ENCODE results near the gene POGK. TPM values are rescaled to one million over a fixed set of nuclear protein-coding genes. Genes with fewer than 3 reads are reported as not detected.

Gene POGK
- total and polyA plus RNA-seq, 2 experiments from 2014 or later, result 10.9 to 31.4 TPM

- peak overlapping the region; percentile 87 for H3K4me3 ChIP-seq
- peaks cover 41% of the 10 kb centered on the region for H3K36me3 ChIP-seq (ENCODE audit: insufficient read depth)
- peaks cover 56% of the 10 kb centered on the region for H3K36me3 Mint-ChIP-seq (ENCODE audit: low read depth)
- TF ChIP-seq ZNF331 (CRISPR knock-in tag; IDR thresholded peaks at IDR 0.05; ENCODE audit: low read depth), result no peak
- TF ChIP-seq ZNF114 (CRISPR knock-in tag; IDR thresholded peaks at IDR 0.05), result no peak
- TF ChIP-seq, protein P1, sequence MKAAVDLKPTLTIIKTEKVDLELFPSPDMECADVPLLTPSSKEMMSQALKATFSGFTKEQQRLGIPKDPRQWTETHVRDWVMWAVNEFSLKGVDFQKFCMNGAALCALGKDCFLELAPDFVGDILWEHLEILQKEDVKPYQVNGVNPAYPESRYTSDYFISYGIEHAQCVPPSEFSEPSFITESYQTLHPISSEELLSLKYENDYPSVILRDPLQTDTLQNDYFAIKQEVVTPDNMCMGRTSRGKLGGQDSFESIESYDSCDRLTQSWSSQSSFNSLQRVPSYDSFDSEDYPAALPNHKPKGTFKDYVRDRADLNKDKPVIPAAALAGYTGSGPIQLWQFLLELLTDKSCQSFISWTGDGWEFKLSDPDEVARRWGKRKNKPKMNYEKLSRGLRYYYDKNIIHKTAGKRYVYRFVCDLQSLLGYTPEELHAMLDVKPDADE (IDR thresholded peaks at IDR 0.05), result no peak
- no peak for TF ChIP-seq POLR2AphosphoS5 (IDR thresholded peaks at IDR 0.05; ENCODE audit: low read depth)
- no peak for TF ChIP-seq STAT1 (IDR thresholded peaks at IDR 0.05; ENCODE audit: unreplicated experiment)
- no peak for TF ChIP-seq CTCF (conservative IDR thresholded peaks at IDR 0.05; ENCODE audit: low read depth in 2 of 2)
- TF ChIP-seq JUNB (IDR thresholded peaks at IDR 0.05; ENCODE audit: unreplicated experiment), result no peak
- no peak for TF ChIP-seq ZNF462 (CRISPR knock-in tag; IDR thresholded peaks at IDR 0.05)
- TF ChIP-seq EZH2phosphoT487 (IDR thresholded peaks at IDR 0.05; ENCODE audit: unreplicated experiment), result no peak
- TF ChIP-seq CREB1 (CRISPR knock-in tag; IDR thresholded peaks at IDR 0.05; ENCODE audit: low read depth), result no peak
- TF ChIP-seq, protein P2, sequence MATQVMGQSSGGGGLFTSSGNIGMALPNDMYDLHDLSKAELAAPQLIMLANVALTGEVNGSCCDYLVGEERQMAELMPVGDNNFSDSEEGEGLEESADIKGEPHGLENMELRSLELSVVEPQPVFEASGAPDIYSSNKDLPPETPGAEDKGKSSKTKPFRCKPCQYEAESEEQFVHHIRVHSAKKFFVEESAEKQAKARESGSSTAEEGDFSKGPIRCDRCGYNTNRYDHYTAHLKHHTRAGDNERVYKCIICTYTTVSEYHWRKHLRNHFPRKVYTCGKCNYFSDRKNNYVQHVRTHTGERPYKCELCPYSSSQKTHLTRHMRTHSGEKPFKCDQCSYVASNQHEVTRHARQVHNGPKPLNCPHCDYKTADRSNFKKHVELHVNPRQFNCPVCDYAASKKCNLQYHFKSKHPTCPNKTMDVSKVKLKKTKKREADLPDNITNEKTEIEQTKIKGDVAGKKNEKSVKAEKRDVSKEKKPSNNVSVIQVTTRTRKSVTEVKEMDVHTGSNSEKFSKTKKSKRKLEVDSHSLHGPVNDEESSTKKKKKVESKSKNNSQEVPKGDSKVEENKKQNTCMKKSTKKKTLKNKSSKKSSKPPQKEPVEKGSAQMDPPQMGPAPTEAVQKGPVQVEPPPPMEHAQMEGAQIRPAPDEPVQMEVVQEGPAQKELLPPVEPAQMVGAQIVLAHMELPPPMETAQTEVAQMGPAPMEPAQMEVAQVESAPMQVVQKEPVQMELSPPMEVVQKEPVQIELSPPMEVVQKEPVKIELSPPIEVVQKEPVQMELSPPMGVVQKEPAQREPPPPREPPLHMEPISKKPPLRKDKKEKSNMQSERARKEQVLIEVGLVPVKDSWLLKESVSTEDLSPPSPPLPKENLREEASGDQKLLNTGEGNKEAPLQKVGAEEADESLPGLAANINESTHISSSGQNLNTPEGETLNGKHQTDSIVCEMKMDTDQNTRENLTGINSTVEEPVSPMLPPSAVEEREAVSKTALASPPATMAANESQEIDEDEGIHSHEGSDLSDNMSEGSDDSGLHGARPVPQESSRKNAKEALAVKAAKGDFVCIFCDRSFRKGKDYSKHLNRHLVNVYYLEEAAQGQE (IDR thresholded peaks at IDR 0.05; ENCODE audit: unreplicated experiment), result no peak
- no peak for TF ChIP-seq EZH2 (IDR thresholded peaks at IDR 0.05; ENCODE audit: low read depth, unreplicated experiment)
- TF ChIP-seq NANOG (IDR thresholded peaks at IDR 0.05; ENCODE audit: borderline replicate concordance), result no peak
- H3K4me1 ChIP-seq (ENCODE audit: insufficient read depth), result peaks cover 15% of the 10 kb centered on the region
- H4K20me1 ChIP-seq (replicated peaks; ENCODE audit: insufficient read depth), result peaks cover 7% of the 10 kb centered on the region
- peak overlapping the region; percentile 88 for H3K27ac ChIP-seq (ENCODE audit: low read depth)
- peaks cover 14% of the 10 kb centered on the region for H3K27me3 Mint-ChIP-seq (ENCODE audit: insufficient read depth, low read depth, poor library complexity)
- peaks cover 24% of the 10 kb centered on the region for H3K4me1 Mint-ChIP-seq
- peak overlapping the region; percentile 96 for H3K4me2 ChIP-seq
- H3K4me3 Mint-ChIP-seq, result peak overlapping the region; percentile 89
- ATAC-seq (no peak), DNase-seq (ENCODE audit: low spot score) (no peak)
- H3K27ac Mint-ChIP-seq, result peak overlapping the region; percentile 93
- no peaks in the 10 kb centered on the region for H3K27me3 ChIP-seq (ENCODE audit: insufficient read depth)
- H3F3A ChIP-seq (replicated peaks; ENCODE audit: low read depth), result 0 out of 2 replicates have a peak, but pooled peaks cover 6% of the 10 kb centered on the region
- H3K79me2 ChIP-seq (replicated peaks; ENCODE audit: insufficient read depth), result peaks cover 49% of the 10 kb centered on the region
- H2AFZ ChIP-seq, result no peak overlapping the region
- H3K9me3 Mint-ChIP-seq, result no peaks in the 10 kb centered on the region
- H3K9me2 ChIP-seq (ENCODE audit: insufficient read depth), result peaks cover 2% of the 10 kb centered on the region; the same call in 1 of the 2 replicates
These were observed 1.3 kb downstream of the POGK start for GRCh38 chr1:166840309-166841274.
